NAMALWA (cell line): ENCODE results near the gene RAB11B.
A peak's percentile ranks its signal among the peaks of the same experiment; 100 is the strongest.
"Not testable (repeated sequence)": the region's sequence is repeated elsewhere in the genome, so short reads cannot be mapped to it uniquely, and the experiment has no call there.

Source experiments
- DNase-seq: peaks from one replicate; pipeline ENCODE4 v3.0.0-alpha.2; 2015; ENCODE audit warnings: low spot score

Gene RAB11B

DNA sequence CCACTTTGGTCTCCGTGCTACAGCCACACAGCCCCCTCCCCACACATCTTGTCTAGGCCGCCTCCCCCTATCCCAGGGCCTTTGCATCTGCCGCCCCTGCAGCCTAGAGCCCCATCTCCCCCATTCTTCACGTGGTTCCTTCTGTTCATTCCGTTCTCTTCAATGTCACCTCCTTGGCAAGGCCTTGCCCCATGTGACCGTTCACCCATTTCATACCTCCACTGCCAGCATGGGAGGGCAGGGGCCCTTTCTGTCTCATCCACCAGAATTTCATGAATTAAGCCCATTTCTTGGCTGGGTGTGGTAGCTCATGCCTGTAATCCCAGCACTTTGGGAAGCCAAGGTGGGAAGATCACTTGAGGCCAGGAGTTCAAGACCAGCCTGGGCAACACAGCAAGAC is 38.9 kb downstream of the RAB11B start:
- no peak for DNase-seq

DNA sequence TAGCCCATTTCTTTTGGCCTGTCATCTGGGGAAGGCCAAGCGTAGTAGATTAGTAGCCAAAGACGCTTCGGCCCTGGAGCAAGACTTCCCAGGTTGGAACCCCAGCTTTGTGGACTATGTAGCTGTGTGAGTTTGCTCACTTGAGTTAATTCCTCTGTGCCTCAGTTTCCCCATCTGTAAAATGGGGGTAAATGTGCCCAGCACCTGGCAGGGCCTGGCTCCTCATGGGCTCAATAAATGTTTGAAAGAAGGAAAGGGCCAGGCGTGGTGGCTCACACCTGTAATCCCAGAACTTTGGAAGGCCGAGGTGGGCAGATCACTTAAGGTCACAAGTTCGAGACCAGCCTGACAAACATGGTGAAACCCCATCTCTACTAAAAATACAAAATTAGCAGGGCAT is 39.7 kb downstream of the RAB11B start:
- DNase-seq, result no peak

DNA sequence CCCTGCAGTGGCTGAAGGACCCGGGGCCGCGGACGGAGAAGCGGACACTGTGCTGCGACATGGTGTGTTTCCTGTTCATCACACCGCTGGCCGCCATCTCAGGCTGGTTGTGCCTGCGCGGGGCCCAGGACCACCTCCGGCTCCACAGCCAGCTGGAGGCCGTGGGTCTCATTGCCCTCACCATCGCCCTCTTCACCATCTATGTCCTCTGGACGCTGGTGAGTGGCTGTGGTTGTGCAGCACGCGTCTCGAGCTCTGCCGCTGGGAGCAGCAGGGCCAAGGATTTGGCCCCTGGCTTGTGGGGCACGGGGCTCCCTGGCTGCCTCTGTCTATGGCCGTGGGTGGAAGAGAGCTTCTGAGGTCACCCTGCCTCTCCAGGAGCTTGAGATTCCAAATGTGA is 40.5 kb downstream of the RAB11B start:
- no peak for DNase-seq

DNA sequence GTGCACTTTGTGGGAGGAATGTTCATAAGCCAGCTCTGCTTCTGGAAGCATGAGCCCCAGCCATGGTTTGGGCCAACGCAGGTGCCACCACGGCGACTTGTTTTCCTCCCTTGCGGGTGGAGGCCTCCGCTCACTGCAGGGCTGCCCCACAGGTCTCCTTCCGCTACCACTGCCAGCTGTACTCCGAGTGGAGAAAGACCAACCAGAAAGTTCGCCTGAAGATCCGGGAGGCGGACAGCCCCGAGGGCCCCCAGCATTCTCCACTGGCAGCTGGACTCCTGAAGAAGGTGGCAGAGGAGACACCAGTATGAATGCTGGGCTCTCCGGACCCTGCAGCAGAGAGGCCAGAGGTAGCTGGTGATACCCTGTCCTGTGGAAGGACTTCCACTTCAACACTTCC is 48.1 kb downstream of the RAB11B start:
- no peak for DNase-seq

DNA sequence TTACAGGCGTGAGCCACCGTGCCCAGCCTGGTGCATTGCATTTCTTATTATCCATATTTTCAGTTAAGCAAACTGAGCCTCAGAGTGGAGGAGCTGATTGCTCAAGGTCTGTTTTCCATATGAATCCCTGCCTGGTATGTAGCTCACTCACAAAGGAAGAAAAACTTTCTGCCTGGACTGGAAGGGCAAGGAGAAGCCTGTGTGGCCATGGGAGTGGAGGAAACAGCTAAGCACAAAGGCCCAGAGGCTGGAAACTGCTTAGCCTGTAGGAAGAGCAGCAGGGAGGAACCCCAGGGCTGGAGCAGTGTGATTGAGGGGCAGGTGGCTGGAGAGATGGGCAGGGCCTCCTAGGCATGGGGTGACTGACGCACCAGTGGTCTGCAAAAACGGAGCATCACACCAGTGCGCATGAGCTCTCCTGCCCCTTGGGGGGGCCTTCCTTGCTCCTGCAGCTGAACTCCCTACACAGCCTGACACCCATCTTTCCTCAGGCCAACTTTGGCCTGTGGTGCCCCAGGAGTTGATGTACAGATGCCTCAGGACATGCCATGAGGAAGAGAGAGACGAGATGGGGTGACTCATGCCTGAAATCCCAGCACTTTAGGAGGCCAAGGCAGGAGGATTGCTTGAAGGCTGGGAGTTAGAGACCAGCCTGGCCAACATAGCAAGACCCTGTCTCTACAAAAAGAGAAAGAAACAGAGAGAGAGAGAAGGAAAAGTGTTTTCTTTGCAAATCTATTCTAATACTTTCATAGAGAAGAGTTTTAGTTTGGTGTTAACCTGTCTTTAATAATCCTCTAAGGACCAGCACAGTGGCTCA is 51.8 kb downstream of the RAB11B start:
- no peak for DNase-seq

DNA sequence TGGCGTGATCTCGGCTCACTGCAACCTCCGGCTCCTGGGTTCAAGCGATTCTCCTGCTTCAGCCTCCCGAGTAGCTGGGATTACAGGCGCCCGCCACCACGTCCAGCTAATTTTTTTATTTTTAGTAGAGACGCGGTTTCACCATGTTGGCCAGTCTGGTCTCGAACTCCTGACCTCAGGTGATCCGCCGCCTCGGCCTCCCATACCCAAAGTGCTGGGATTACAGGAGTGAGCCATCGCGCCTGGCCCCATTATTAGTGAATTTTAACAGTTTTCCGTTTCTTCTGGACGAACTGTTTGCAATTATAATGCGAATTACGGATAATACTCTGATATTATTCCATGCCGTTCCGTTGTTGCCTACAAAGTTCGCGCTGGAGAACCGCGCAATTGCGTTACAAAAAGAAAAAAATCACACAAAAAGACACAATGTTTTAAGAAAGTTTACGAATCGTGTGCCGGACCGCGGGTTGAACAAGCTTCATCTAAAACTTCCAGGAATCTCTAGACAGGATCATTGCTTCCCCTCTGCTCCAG is 54.0 kb downstream of the RAB11B start:
- DNase-seq, result not testable (repeated sequence)

DNA sequence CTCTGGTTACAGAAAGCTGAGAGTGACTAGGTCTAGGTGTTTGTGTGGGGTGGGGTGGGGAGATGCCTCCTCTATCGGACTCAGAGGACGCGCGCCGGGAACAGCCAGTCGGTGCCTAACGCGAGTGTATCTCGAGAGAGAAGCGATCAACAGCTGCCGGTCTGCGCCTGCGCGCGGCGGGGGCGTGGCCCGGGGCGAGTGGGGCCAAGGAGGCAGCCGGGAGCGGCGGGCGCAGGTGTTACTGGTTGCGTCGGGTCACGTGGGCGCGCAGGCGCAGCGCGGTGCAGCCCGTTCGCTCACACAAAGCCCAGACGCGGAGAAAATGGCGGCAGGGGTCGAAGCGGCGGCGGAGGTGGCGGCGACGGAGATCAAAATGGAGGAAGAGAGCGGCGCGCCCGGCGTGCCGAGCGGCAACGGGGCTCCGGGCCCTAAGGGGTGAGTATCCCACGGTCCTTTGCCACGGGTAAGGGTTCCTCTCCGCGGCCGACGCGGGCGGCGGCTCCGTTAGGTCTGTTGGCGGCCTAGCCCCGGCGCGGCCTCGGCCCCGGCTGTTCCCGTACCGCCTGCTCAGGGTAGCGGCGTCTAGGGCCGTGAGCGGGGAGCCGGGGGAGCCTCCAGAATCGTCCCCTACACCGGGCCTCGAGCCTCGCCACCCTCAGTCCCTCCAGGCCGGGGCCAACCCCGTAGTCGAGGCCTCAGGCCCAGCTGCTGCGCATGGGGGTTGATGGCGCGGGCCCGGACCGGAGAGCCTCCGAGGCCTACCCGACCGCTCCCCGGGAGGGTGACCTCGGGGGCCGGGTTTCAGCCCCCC is 54.7 kb downstream of the RAB11B start, which contains the start of gene HNRNPM:
TSS of gene HNRNPM (plus strand) at position 299 of the 811 bp plus-strand sequence. CDS start at position 323, 24 bp downstream.
- DNase-seq, result peak; percentile 98

DNA sequence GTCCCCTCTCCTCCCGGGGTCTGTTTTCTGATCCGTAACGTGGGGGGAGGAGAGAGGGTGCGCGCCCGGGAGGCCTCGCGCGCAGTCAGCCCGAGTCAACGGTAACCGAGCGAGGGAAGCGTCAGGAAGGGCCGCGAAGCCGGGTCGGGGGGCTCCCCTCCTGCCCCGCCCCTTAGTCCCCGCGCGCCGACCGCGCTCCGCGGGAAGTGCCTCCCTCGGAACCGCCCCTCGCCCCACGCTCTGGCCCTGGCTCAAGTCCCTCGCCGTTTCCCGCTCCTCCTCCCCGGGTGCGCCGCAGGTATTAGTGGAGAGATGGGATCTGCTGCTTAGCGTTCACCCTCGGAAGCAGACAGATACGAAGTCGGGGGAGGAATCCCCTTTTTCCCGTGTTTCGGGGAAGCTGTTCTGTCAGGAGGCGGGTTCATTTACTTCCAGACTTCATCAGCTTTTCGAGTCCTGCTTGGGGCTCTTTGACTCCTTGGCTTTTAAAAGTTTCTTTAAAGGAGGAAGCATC is 55.4 kb downstream of the RAB11B start:
- peak; percentile 58 for DNase-seq

DNA sequence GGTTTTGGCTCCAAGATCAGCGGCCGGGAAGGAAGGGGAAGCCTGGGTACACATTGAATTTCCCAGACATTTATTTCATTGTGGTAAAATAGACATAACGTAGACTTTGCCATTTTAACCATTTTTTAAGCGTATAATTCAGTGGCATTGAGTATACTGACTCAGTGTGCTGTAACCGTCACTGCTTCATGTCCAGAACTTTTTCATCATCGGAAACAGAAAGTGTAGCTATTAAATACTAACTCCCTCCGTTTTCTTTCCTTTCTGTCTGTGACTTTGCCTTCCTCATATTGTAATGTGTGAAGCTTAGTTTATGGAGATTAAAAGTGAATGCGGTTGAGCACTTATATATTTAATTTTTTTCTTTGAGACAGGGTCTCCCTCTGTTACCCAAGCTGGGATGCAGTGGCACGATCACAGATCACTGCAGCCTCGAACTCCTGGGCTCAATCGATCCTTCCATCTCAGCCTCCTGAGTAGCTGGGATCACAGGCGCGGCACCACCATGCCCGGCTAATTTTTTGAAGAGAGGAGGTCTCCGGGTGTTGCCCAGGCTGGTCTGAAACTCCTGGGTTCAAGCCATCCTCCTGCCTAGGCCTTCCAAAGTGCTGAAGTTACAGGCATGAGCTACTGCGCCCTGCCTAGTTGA is 56.0 kb downstream of the RAB11B start:
- DNase-seq, result no peak

DNA sequence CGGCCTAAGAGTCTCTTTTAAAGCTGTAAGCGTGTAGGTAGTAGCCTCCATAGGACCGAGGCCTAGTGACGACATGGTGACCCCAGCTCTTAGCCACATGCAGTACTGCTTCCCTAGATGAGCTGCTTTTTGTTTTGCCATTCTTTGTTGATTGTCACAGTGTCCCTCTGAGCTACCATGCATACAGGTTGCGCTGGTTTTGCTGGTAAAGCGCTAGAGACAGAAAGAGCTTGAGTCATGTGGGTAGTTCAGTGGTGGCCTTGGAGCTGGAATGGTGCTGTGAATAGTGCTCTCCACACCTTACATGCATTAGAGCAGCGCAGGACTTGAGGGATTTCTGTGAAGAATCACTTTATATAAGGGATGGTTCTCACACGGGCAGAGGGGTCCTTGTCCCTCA is 59.7 kb downstream of the RAB11B start:
- DNase-seq, result no peak

DNA sequence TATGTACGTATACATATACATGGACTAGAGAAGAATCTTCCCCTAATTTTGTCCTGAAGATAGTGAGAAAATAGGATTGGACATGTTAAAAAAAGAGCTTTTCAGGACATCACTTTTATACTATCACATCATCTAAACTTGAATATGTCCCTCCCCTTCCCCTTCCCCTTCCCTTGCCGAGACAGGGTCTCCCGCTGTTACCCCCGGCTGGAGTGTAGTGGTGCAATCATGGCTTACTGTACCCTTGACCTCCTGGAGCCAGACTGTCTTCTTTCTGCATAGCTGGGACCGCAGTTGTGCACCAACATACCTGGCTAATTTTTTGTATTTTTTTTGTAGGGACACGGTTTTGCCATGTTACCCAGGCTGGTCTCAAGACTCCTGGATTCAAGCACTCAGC is 61.2 kb downstream of the RAB11B start:
- DNase-seq, result no peak

DNA sequence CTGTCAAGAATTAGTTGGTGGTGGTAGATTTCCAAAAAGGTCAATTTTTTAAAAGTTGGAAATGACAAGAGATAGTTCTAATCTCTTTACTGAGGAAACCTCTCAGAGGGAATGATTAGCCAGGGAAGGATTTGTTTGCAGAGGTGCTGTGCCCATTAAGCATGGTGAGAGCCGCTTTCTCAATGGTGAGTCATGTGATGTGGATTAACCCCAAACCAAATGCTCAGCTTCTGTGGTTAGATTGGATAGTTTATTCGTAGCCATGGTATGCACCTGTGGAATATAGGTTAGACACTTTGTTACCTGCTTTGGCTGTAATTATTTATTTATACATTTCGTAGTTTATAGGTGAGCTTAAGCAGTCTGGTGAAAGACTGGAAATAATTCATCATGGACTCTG is 61.7 kb downstream of the RAB11B start:
- no peak for DNase-seq

DNA sequence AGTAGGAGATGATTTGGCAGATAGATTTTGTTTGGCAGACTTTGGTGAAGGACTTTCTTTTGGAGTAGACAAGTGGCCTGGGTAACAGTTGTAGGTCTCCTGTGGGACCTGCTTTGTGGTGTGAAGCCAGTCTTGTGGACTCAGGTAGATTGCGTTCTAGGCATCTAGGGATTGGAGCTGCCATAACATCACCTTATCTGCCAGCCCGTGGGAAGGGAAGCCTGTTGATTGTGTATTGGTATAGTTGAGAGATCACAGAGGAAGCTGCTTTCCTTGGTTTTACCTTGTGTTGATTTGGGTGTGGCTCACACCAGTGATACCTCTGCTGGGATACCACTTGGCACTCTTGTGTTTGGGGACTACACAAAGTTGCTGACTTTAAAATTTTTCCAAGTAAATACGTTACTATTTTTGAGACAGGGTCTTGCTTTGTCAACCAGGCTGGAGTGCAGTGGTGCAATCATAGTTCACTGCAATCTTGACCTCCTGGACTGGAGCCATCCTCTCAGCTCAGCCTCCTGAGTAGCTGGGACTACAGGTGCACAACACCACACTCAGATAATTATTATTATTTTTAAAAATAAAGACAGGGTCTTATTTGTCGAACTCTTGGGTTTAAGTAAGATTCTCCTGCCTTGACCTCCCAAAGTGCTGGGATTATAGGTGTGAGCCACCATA is 62.4 kb downstream of the RAB11B start:
- no peak for DNase-seq

DNA sequence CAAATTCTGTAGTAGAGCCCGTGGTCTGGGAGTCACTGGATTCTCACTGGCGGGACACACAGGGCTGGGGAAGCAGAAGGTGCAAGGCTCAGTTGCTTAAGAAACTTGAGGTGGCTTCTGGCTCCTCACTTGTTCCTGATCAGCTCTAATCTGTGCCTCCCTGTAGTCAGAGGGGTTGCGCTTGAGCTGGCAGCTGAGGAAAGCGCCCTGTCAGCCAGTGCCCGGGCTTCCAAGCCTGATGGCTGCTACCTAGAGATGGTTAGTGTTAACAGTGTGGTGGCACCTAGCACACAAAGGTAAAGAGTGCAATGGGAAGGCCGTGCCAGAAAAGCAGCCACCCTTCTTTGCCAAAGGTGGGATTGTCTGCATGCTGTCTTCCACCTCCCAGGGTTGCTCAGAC is 63.5 kb downstream of the RAB11B start:
- DNase-seq, result no peak
